LHCN-M2 (cell line): Measurements from ENCODE around the gene IRF2. TPM values are rescaled to one million over a fixed set of nuclear protein-coding genes. Genes with fewer than 3 reads are reported as not detected.

Source experiments
- DNase-seq: peaks from one replicate; pipeline ENCODE4 v3.0.0-alpha.2; 2012; ENCODE audit warnings: low read depth
- total RNA-seq: library from RNA; depleted of rRNA; stranded (reverse); fragments of >200 nt; gene quantifications from 2 replicates; pipeline ENCODE4 v1.2.3, GENCODE V29; 2014

IRF2 gene
- total RNA-seq, 1 experiment from 2014 or later = 16.6 TPM

DNA sequence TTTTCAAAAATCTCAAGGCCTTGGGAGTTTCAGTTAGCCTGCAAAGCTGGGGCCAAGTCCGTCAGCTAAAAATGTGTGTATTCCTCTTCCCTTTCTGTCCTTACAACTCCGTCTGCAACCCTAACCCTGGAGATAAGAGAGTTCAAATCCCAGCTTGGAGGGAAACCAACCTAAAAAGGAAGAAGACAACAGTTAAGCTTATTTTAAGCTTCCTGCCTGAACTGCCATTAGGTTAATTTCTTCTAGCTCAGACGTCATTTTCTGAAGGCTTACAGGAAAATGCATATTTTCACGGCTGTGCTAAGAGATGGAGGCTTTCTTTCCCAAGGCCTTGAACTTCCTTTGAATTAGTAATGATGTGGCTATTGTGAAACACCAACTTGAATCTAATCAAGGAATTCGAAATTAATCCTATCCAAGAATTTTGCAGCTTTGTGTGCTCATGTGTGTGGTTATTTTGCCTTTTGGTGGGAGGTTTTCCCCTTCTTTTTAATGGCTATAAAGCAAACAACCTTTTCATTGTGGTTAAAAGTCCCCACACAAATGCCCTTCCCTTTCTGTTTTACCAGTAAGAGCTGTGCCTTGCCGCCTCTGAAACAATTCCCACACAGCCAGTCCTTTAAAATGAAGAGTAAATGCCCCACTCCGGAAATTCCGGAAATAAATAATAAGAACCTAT lies 103.5 kb downstream of the IRF2 start:
- no peak for DNase-seq

DNA sequence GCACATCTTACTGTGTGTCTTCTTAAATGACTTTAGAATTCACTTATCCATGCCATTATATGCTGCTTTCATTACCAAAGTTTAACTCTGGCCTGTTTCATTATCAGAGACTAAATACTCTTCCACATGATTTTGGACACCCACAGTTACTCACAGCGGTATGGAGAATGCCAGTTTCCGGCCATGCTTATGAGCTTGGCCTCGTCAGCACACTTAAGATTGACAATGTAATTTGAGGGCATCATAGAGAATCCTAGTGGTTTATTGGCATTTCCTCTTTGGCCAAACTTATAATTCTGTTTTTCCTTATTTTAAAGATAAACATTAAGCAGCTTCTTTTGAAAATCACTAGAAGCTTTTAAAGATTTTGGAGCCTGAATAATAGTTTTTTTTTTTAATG lies 104.5 kb downstream of the IRF2 start:
- DNase-seq = no peak

DNA sequence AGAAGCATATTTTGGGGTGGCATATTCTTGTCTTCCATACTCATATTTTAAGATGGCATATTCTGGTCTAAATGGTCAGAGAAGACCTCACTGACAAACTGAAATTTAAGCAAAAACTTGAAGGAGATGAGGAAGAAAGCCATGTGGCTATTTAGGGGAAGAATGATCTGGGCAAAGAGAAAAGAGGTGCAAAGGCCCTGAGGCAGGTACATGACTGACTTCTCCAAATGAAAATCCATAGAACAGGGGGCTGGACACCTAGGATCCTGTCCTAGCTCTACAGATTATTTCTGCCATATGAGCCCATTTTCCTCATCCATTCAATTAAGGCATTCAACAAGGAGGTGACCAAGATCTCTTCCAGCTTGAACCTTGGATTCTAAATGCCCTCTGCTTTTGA lies 105.6 kb downstream of the IRF2 start:
- no peak for DNase-seq

DNA sequence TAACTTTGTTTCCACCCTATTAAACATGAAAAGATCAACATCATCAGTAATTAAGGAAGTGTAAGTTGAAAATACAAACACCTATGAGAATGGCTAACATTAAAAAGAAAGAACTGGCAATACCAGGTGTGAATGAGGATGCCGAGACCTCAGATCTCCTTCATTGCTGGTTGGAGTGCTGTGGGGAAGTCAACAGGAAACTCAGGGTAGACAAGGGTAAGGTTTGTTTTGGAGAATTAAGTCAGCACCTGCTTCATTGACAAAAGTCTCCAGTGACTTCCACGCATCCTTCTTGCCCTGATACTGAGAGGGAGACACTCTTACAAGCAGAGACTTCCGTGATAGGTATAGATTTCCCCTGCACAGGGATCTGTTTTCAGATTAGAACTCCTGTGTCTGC lies 106.1 kb downstream of the IRF2 start:
- no peak for DNase-seq

DNA sequence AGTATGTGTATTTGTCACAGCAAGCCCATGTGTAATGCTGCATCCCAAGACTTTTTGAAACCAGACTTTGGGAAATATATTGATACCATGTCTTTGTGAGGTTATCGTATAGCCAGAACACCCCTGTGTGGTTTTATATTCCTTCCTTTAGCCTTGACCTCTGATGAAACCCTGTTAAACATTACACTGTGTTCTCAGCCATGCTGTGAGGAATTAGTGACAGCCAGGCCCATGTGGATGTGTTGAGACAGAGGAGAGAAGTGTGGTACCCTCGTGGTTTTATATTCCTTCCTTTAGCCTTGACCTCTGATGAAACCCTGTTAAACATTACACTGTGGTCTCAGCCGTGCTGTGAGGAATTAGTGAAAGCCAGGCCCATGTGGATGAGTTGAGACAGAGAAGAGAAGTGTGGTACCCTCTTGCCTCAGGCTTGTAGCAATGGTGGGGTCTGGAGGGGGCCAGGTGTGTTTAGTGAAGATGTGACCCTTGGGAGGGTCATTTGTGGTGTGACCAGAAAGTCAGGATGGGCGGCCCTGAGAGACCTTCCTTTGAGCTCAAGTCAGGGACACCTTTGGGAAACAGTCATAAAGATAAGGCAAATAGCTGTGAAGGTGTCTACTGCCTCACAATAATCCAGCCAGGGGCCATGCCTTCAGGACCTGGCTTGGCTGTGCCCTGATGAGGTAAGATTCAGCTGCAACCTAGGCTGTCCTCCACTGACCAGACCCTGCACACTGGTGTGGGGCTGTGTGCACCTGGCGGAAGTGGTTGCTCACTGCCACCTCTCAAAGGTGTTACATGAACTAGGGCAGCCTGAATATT lies 110.0 kb downstream of the IRF2 start:
- DNase-seq = no peak

DNA sequence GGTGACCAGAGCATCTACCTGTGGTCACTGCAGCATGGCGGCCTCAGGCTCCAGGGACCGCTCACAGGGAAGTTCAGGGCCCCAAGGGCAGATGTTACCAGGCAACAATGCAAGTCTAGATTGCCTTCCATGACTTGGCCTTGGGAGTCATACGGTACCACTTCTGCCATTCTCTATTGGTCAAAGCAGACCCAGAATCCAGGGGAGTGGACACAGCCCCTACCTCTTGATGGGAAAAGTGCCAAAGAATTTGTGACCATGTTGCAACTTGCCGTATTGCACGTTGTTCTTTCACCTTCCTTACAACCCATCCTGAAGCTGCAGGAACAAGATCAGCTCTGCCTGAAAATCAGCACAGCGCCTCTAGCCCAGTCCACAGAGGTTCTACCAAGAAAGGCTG lies 111.1 kb downstream of the IRF2 start:
- DNase-seq = no peak

DNA sequence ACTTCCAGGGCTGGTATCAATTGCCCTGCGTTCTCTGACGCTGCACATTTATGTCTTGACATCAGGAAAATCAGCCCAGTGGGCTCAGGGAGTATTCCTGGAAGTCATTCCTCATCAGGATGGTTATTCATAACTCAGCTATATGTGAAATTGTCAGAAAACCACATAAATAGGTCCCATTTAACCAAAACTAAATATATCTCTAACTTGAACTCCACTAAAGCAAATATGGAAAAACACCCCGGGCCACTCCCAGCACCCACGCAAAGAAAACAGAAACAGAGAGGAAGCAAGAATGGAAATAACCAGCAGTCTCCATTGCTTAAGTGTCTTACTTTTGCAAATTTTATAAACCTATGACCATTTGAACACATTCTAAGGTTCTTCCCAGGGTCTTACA lies 112.0 kb downstream of the IRF2 start:
- no peak for DNase-seq

DNA sequence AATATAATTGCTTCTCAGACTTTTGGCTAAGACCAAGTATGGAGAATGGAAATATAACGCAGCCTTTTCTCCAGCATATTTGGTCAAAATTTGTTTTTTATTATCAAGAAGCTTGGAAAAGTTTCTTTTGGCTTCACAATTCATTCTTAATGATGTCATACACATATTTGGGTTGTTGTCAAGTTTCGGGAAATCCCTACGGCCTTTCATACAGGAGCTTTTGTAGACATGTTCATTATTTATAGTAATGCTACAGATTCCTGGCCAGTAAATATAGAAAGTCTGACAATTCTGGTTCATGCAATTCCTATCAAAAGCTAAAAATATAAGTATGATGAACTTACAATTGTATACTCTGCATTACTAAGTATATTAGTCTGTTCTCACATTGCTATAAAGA lies 112.9 kb downstream of the IRF2 start:
- DNase-seq = no peak

DNA sequence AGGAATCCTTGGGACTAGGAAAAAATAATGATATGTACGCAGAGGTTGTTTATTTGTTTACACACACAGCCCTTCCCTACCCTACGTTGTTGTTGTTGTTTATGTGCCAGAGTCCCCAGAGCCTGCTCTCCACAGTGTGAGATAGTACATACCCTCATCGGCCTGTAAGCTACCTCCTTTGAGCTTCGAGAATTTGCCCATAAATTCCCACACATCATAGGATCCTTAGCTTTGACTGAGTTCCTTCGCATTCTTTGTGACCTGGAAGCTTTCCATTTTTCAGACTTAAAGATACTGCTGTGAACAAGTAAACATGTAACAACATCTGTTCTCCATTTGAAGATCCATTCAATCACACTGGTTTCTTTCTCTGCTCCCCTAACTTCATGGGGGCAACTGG lies 114.5 kb downstream of the IRF2 start:
- DNase-seq = no peak

DNA sequence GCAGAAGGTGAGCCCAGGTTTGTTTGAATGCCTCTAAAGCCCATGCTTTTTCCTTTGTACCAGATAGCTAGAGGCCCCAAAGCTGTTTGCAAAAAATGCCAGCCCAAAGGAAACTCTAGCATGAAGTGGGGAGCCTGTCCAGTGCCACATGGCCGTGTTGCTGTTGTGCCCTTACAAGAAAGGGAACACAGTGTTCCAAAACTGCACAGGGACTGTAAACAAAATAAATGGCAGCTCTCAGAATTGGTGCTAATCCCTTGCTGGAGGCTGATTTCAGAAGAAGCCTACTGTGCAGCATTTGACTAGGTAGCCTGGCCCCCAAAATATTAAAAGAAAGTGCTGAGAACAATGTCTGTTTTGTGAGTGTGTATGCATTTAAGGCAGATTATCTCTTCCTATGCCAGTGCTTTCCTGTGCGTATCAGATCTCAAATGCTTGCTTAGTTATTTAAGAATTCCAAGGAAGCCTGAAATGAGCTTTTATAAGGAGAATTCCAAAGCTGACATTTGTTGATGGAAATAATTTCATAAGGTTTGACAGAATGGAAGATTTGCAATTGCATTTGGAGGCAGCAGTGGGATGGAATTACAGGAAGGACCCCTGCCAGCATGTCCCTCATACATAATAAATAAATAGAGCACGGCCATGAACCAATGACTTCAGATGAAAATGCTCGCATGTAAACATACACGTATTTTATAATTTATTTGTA lies 115.7 kb downstream of the IRF2 start:
- no peak for DNase-seq

DNA sequence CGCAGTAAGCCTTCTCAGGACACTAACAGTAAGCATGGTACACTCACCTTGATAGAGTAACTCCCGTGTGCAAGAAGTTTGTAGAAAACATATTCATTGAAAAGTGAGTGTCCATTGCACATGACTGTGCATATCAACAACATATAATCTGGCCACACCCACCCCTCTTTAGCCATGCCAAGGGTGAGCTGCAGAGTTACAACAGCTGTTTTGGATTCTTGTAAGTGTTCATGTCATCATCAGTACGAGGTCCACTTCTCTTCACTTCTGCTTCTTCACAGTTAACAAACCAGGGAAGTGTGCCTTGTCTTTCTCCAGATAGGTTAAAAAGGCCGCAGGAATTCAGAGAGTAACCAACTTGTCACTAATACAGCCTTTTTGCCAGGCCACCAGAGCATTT lies 116.6 kb downstream of the IRF2 start:
- DNase-seq = no peak

DNA sequence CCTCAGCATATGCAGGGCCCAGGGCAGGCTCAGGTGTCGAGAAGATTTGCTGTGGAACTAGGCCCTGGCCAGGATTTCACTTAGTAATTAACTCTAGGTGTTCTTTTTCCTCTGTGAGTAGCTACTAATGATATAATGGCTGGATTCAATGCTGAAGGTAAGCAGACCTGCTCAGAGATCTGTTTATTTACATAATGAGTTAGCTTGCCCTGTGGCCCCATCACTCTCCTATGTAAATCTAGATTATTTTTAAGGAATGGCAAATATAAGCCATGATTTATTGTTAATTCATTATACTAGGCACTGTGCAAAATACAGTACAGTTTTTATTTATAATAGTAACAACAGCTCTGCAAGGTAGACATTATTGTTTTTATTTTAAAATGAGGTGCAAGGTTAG lies 117.2 kb downstream of the IRF2 start:
- DNase-seq = no peak

DNA sequence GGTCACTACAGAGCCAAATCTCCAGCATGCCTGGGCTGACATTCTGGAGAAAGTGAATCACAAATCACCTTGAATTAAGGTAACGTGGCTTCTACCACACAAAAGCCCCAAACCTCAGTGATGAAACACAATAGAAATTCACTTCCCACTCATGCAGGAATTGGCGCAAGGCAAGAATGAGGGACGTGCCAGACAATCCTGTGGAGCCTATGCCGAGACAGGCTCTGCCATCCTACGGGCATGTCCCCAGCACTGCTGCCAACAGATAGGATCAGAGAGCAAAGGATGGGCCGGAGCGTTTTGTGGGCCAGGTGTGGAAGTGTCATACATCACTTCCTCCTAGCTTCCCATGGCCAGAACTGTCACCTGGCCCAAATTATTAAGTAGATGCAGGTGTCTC lies 118.0 kb downstream of the IRF2 start:
- no peak for DNase-seq

DNA sequence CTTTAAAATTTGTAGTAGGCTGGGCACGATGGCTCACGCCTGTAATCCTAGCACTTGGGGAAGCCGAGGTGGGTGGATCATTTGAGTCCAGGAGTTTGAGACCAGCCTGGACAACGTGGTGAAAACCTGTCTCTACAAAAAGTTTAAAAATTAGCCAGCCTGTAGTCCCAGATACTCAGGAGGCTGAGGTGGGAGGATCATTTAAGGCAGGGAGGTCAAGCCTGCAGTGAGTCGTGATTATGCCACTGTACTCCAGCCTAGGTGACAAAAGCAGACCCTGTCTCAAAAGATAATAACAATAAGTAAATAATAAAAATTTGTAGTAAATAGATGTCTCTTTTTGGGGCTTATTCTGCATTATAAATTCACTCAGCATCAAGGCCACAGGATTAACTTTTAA lies 118.5 kb downstream of the IRF2 start:
- no peak for DNase-seq

DNA sequence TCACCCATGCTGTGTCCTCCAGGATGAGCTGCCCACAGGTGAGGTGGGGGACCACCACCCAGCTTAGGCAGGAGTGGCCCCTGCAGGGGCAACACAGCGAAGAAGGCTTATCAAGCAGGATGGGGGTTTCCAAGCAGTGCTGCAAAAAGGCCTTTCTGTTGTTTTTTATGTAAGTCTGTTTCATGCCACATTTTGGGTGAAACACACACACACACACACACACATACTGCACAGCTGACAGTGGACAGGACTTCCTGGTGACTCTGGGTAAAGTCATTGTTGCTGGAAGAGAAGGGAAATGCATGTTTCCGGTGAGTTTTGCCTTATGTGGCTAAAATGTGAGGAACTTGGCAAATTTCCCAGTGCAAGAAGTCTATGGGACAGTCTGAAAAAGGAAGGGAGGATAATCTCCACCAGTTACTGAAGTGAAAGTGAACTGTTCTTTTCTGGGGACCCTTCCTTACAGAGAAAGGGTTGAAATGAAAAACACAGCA lies 119.2 kb downstream of the IRF2 start:
- DNase-seq = peak; percentile 95

DNA sequence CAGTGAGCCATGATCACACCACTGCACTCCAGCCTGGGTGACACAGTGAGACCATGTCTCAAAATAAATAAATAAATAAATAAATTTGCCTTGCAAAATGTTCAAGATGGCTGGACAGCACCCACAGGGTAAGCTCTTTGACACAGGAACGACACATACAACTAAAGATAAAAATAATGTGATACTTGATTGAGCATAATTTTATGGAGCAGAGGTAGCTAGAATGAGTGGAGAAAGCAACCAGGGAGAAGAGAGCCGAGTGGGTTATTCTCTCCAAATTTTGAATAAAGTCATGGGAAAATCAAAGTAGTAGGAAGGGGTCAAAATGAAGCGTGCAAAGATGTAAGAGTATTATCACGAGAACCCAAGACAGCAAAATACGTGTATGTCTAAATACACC lies 121.5 kb downstream of the IRF2 start:
- no peak for DNase-seq

DNA sequence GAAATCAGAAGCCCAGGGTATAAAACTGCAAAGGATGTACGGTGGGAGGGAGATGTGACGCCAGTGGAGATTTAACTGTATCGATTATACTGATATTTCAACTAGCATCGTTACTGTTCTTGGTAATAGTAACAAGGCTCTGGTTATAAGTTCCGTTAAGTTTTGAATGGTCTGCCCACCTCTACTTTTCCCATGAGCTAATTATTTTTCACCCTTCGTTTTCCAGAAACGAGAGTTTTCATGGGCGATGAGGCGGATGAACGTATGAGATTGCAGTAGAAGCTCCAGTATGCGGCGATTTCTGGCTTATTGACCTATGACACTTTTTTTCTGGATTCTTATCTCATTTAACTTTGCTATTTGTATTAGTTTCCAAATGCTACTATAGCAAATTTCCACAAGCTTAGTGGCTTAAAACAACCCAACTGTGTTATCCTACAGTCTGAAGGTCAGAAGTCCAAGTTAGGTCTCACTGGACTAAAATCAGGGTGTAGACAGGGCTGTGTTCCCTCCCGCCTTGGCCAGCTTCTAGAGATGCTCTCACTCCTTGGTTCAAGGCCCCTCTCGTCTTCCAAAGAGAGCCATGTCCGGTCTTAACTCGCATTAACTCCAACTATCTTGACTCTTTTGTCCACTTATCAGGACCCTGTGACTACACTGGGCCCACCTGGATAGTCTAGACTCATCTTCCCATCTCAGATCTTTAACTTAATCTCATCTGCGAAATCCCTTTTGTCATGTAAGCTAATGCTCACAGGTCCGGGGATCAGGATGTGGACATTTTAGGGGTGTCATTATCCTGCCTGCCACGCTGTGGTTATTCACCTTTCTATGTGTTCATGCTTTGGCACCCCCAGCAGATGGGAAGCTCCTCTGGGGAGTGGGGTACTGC lies 122.5 kb downstream of the IRF2 start:
- no peak for DNase-seq

DNA sequence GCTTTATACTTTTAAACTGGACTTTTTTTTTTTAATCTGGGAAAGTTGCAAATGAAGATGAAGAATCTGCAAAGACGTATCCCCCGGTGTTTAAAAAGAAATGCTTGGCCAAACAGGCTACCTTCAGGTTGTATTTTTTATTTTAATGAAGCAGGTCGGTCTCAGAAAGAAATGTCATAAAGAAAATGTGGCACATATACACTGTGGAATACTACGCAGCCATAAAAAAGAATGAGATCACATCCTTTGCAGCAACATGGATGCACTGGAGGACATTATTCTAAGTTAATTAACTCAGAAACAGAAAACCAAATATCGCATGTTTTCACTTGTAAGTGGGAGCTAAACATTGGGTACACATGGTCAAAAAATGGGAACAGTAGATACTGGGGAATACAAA lies 123.4 kb downstream of the IRF2 start:
- no peak for DNase-seq

DNA sequence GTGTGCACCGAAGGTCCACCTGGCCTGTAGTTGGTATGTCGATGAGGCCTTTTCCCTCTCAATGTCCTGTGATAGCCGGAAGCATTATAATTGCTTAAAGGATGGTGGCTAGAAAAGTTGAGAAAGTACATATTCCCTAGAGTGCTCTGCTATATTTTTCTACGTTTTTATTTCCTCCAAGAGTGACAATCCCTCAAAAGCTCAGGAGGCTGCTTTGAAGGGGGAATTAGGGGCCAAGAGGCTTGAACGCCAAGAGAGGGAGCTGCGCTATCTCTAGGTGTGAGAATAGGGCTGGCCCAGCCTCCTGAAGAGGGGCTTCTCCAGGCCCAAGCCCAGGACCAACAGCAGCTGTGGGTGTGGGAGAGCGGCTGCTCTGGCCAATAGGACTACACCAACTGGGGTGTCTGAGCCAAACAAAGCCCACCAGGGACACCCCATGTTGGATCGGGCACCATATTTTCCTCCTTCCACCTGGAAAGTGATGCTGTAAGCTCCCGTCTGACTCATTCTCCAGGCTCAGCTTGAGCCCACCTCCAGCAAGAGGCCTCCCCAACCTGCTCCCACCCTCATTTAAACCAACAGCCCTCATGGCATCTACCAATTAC lies 124.0 kb downstream of the IRF2 start:
- DNase-seq = no peak

DNA sequence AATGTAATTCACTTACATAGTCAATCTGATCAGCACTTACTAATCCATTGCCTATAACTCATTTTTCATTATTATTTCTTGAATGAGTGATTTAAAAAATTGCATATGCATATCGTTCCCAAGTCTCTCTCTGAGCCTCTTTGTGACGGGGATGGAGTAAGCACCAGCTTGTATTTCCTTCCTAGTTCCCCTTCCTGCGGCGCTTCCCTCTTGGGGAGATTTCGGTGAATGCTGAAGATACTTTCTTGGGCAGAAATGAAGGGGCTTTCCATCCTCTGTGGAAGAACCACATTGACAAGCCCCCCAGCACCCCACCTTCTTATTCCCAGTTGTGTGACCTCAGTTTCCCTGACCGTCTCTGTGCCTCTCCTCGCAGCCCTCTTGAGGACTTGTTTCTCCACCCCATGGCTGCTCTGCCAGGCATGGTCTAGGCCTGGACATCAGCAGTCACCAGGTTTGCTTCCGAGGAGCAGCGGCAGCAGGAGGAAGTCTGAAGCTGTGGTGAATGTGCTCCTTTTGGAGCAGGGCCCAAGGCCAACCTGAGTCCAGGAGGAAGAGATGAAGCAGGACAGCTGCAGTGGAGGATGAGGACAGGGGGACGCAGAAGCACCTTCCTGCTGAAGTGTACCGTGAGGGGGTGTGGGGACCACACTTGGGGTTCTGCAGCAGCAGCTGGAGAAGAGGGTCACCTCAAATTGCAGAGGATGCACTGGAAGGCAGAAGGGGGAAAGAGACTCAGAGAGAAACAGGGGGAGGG lies 124.9 kb downstream of the IRF2 start:
- DNase-seq = no peak
